Measurements from ENCODE around the gene PADI6. TPM values are rescaled to one million over a fixed set of nuclear protein-coding genes. Genes with fewer than 3 reads are reported as not detected.
"Not testable (repeated sequence)": the region's sequence is repeated elsewhere in the genome, so short reads cannot be mapped to it uniquely, and the experiment has no call there.

Gene PADI6
- total RNA-seq, 2 experiments from 2014 or later, result not detected

GRCh38 chr1:17405898-17406759 lies 34.1 kb downstream of the PADI6 start:
- H3K36me3 Mint-ChIP-seq (ENCODE audit: low read depth), result peaks cover 43% of the 10 kb centered on the region

GRCh38 chr1:17406760-17407475 lies 34.9 kb downstream of the PADI6 start:
- H3K4me1 Mint-ChIP-seq (ENCODE audit: low read depth); ATAC-seq (ENCODE audit: poor library complexity); intact Hi-C loops (cut with DNase I, micrococcal nuclease); H3K27me3 ChIP-seq (ENCODE audit: control insufficient read depth in 1 of 2, insufficient read depth in 2 of 2, low read length in 2 of 2); CTCF ChIA-PET; H3K9me3 Mint-ChIP-seq; H3K4me3 Mint-ChIP-seq; H3K4me3 ChIP-seq (ENCODE audit: low read length); H3K27ac Mint-ChIP-seq; H3K9me3 ChIP-seq (ENCODE audit: control insufficient read depth in 1 of 2, insufficient read depth in 1 of 2, low read length in 2 of 2); H3K27ac ChIP-seq (ENCODE audit: low read depth in 1 of 2, low read length in 2 of 2); DNase-seq; H3K27me3 Mint-ChIP-seq; POLR2A ChIA-PET; H3K4me1 ChIP-seq (ENCODE audit: insufficient read depth, low read length): not testable (repeated sequence)
- H3K36me3 ChIP-seq (ENCODE audit: insufficient read depth, low read length), result peaks cover 41% of the 10 kb centered on the region
- H3K36me3 Mint-ChIP-seq (ENCODE audit: low read depth), result peaks cover 51% of the 10 kb centered on the region

More at GRCh38 chr1:17405898-17406759, 34.1 kb downstream of the PADI6 start:
- peak; percentile 72 for TF ChIP-seq CTCF (IDR thresholded peaks at IDR 0.05)
- no peaks in the 10 kb centered on the region for H3K9me3 Mint-ChIP-seq
- Histone ChIP-seq H3K27me3 (ENCODE audit: control insufficient read depth in 1 of 2, insufficient read depth in 2 of 2, low read length in 2 of 2) (no peaks in the 10 kb centered on the region), H3K4me3 (ENCODE audit: low read length) (no peak overlapping the region), H3K36me3 (ENCODE audit: insufficient read depth, low read length) (peaks cover 33% of the 10 kb centered on the region), H3K9me3 (ENCODE audit: control insufficient read depth in 1 of 2, insufficient read depth in 1 of 2, low read length in 2 of 2) (no peaks in the 10 kb centered on the region), H3K27ac (ENCODE audit: low read depth in 1 of 2, low read length in 2 of 2) (no peak overlapping the region), H3K4me1 (ENCODE audit: insufficient read depth, low read length) (no peaks in the 10 kb centered on the region)
- H3K27me3 Mint-ChIP-seq, result no peaks in the 10 kb centered on the region
- DNase-seq, result peak in 13 of 14 experiments; percentile 11 to 63 (median 27)
- ATAC-seq (ENCODE audit: poor library complexity), result peak; percentile 76
- no peak overlapping the region for H3K27ac Mint-ChIP-seq
- CTCF ChIA-PET, result no interaction called here
- POLR2A ChIA-PET, result no interaction called here
- H3K4me3 Mint-ChIP-seq, result no peak overlapping the region
- H3K4me1 Mint-ChIP-seq (ENCODE audit: low read depth), result no peaks in the 10 kb centered on the region
- intact Hi-C loops (cut with DNase I, micrococcal nuclease), result no loop called here

GRCh38 chr1:17407786-17408514 lies 36.0 kb downstream of the PADI6 start:
- H3K4me1 ChIP-seq (ENCODE audit: insufficient read depth, low read length); intact Hi-C loops (cut with DNase I, micrococcal nuclease); H3K9me3 Mint-ChIP-seq; H3K27ac ChIP-seq (ENCODE audit: low read depth in 1 of 2, low read length in 2 of 2); H3K27me3 Mint-ChIP-seq; H3K4me1 Mint-ChIP-seq (ENCODE audit: low read depth); H3K4me3 Mint-ChIP-seq; ATAC-seq (ENCODE audit: poor library complexity); H3K9me3 ChIP-seq (ENCODE audit: control insufficient read depth in 1 of 2, insufficient read depth in 1 of 2, low read length in 2 of 2); H3K27ac Mint-ChIP-seq; POLR2A ChIA-PET; H3K4me3 ChIP-seq (ENCODE audit: low read length); H3K27me3 ChIP-seq (ENCODE audit: control insufficient read depth in 1 of 2, insufficient read depth in 2 of 2, low read length in 2 of 2); DNase-seq; CTCF ChIA-PET: not testable (repeated sequence)
- H3K36me3 Mint-ChIP-seq (ENCODE audit: low read depth), result peaks cover 61% of the 10 kb centered on the region
- peaks cover 51% of the 10 kb centered on the region for H3K36me3 ChIP-seq (ENCODE audit: insufficient read depth, low read length)

GRCh38 chr1:17409391-17409811 lies 37.4 kb downstream of the PADI6 start:
- Mint-ChIP-seq H3K4me3 (no peak overlapping the region), H3K36me3 (ENCODE audit: low read depth) (peaks cover 74% of the 10 kb centered on the region), H3K4me1 (ENCODE audit: low read depth) (no peaks in the 10 kb centered on the region), H3K9me3 (no peaks in the 10 kb centered on the region), H3K27me3 (no peaks in the 10 kb centered on the region), H3K27ac (no peak overlapping the region)
- Histone ChIP-seq H3K27ac (ENCODE audit: low read depth in 1 of 2, low read length in 2 of 2) (no peak overlapping the region), H3K4me3 (ENCODE audit: low read length) (no peak overlapping the region), H3K4me1 (ENCODE audit: insufficient read depth, low read length) (no peaks in the 10 kb centered on the region), H3K9me3 (ENCODE audit: control insufficient read depth in 1 of 2, insufficient read depth in 1 of 2, low read length in 2 of 2) (no peaks in the 10 kb centered on the region), H3K36me3 (ENCODE audit: insufficient read depth, low read length) (peaks cover 64% of the 10 kb centered on the region), H3K27me3 (ENCODE audit: control insufficient read depth in 1 of 2, insufficient read depth in 2 of 2, low read length in 2 of 2) (no peaks in the 10 kb centered on the region)
- TF ChIP-seq CTCF (IDR thresholded peaks at IDR 0.05), result no peak
- no peak for DNase-seq
- ChIA-PET POLR2A (no interaction called here), CTCF (no interaction called here)
- ATAC-seq (ENCODE audit: poor library complexity), result no peak
- intact Hi-C loops (cut with DNase I, micrococcal nuclease), result no loop called here
